T47D (cell line): ENCODE data around the gene CDC42EP4.
"Not testable (repeated sequence)": the region's sequence is repeated elsewhere in the genome, so short reads cannot be mapped to it uniquely, and the experiment has no call there.

Experiments used
- DNase-seq, 2 experiments: peaks; one replicate each; pipeline versions ENCODE4 v3.0.0 to v3.0.0-alpha.2; 2011 to 2012; ENCODE audit warnings: low read depth in 1 of 2, low spot score in 1 of 2
- JUND ChIP-seq: IDR thresholded peaks from 2 replicates; pipeline ENCODE4 v1.6.1; 2012; ENCODE audit warnings: low read depth
- in situ Hi-C: cut with HindIII; loops from 2 replicates; pipeline ENCODE4 v1.10.0; 2016; ENCODE audit warnings: low sequenced_read_pairs, low pct_unique_long_range_greater_than_20kb

CDC42EP4 gene

GRCh38 chr17:73309727-73310596 is 1.8 kb downstream of the CDC42EP4 start:
- no peak for DNase-seq
- TF ChIP-seq JUND = no peak
- in situ Hi-C loops = no loop called here

- DNase-seq, in situ Hi-C loops: not testable (repeated sequence)
Measured at GRCh38 chr17:73308959-73309358, 2.8 kb downstream of the CDC42EP4 start.

GRCh38 chr17:73308017-73308823 is 3.6 kb downstream of the CDC42EP4 start:
- peak; percentile 66 to 100 for DNase-seq
- peak; percentile 87 for TF ChIP-seq JUND
- in situ Hi-C loops = no loop called here

- peak in 1 of 2 experiments; percentile 84 for DNase-seq
- no peak for TF ChIP-seq JUND
- in situ Hi-C loops = no loop called here
Measured at GRCh38 chr17:73307130-73307529, 4.7 kb downstream of the CDC42EP4 start.

- peak in 1 of 2 experiments; percentile 63 for DNase-seq
- TF ChIP-seq JUND = no peak
- in situ Hi-C loops = no loop called here
Measured at GRCh38 chr17:73305845-73306836, 5.7 kb downstream of the CDC42EP4 start.

GRCh38 chr17:73304971-73305812 is 6.6 kb downstream of the CDC42EP4 start:
- in situ Hi-C loops = no loop called here
- peak in 1 of 2 experiments; percentile 68 for DNase-seq
- no peak for TF ChIP-seq JUND

- no peak for TF ChIP-seq JUND
- in situ Hi-C loops = no loop called here
- no peak for DNase-seq
Measured at GRCh38 chr17:73304438-73304837, 7.4 kb downstream of the CDC42EP4 start.

- DNase-seq = no peak
- TF ChIP-seq JUND = no peak
- in situ Hi-C loops = no loop called here
Measured at GRCh38 chr17:73302189-73302588, 9.6 kb downstream of the CDC42EP4 start.

GRCh38 chr17:73301369-73301768 is 10.4 kb downstream of the CDC42EP4 start:
- no peak for TF ChIP-seq JUND
- in situ Hi-C loops = no loop called here
- no peak for DNase-seq

GRCh38 chr17:73300392-73300791 is 11.4 kb downstream of the CDC42EP4 start:
- TF ChIP-seq JUND = no peak
- DNase-seq = no peak
- in situ Hi-C loops = no loop called here
